ENCODE results near the gene SOHLH1.

DNA sequence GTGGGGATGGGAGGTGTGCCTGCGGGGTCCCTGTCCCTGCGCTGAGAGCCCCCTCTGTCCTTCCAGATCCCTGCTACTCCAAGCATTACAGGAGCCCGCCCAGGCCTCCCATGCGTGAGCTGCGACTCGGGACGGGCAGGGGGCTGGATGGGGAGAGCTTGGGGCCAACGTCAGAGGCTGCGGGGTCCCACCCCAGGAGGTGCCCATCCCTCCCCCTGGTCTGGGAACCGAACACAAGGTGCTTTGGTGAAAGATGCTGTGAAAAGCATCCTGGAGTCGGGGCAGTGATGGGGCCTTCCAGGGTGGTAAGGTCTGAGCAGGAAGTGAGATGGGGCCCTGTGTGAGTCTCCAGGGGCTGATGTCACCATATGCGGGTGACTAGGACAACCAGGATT is 33.5 kb downstream of the SOHLH1 start:
- TF ChIP-seq, protein P1, sequence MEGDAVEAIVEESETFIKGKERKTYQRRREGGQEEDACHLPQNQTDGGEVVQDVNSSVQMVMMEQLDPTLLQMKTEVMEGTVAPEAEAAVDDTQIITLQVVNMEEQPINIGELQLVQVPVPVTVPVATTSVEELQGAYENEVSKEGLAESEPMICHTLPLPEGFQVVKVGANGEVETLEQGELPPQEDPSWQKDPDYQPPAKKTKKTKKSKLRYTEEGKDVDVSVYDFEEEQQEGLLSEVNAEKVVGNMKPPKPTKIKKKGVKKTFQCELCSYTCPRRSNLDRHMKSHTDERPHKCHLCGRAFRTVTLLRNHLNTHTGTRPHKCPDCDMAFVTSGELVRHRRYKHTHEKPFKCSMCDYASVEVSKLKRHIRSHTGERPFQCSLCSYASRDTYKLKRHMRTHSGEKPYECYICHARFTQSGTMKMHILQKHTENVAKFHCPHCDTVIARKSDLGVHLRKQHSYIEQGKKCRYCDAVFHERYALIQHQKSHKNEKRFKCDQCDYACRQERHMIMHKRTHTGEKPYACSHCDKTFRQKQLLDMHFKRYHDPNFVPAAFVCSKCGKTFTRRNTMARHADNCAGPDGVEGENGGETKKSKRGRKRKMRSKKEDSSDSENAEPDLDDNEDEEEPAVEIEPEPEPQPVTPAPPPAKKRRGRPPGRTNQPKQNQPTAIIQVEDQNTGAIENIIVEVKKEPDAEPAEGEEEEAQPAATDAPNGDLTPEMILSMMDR (conservative IDR thresholded peaks at IDR 0.05 in 1 of 2, IDR thresholded peaks at IDR 0.05 in 1 of 2; ENCODE audit: low read depth in 1 of 2, low read length in 2 of 2): no peak
- TF ChIP-seq EZH2 (IDR thresholded peaks at IDR 0.05; ENCODE audit: low read length, missing control alignments): no peak

Data from fibroblast of lung (primary cell).